Left lung (tissue), 10 donors: ENCODE data around the gene STARD8. TPM values are rescaled to one million over a fixed set of nuclear protein-coding genes. Genes with fewer than 3 reads are reported as not detected.
A peak's percentile ranks its signal among the peaks of the same experiment; 100 is the strongest.

Experiments
- ATAC-seq: fragments of 200-7000 bp; cut with Tn5 transposase; one replicate; pipeline ENCODE4 v1.9.1; 2020; ENCODE audit warnings: moderate library complexity
- DNase-seq, 4 donors: peaks; one replicate each; pipeline ENCODE4 v3.0.0-alpha.2; 2013 to 2020
- H3K27ac ChIP-seq, 2 donors: fragments of 200-600 bp; sonication (generic) in 1 of 2; one replicate each; pipeline versions ENCODE4 v1.5.0 to v1.8.0; 2020 to 2021
- H3K27me3 ChIP-seq, 2 donors: fragments of 200-600 bp; sonication (generic) in 1 of 2; one replicate each; pipeline versions ENCODE4 v1.5.0 to v1.8.0; 2020 to 2021
- H3K36me3 ChIP-seq, 2 donors: fragments of 200-600 bp; sonication (generic) in 1 of 2; one replicate each; pipeline versions ENCODE4 v1.5.0 to v1.8.0; 2020 to 2021
- H3K4me1 ChIP-seq, 2 donors: fragments of 200-600 bp; one replicate each; pipeline ENCODE4 v1.8.0; 2021
- H3K4me3 ChIP-seq, 2 donors: fragments of 200-600 bp; sonication (generic) in 1 of 2; one replicate each; pipeline versions ENCODE4 v1.5.0 to v1.8.0; 2020 to 2021; ENCODE audit warnings: mild to moderate bottlenecking in 1 of 2
- H3K9me3 ChIP-seq, 2 donors: fragments of 200-600 bp; sonication (generic) in 1 of 2; one replicate each; pipeline versions ENCODE4 v1.5.0 to v1.8.0; 2020 to 2021
- CTCF ChIP-seq, 2 donors: fragments of 200-600 bp; sonication (generic) in 1 of 2; IDR thresholded peaks; one replicate each; pipeline versions ENCODE4 v1.5.0 to v1.8.0; 2021; ENCODE audit warnings: antibody characterized with exemption in 2 of 2
- intact Hi-C, 2 donors: fragments of 100-400 bp; cut with DNase I; formaldehyde crosslinking; loops; one replicate each; pipeline versions ENCODE4 v1.11.2 to v1.14.2; 2022
- polyA plus RNA-seq, 6 donors: library from polyadenylated mRNA; unstranded; fragments of 120-200 nt; gene quantifications; one replicate each; pipeline ENCODE4 v1.2.1, GENCODE V29; 2013; ENCODE audit not compliant: insufficient read length in 6 of 6
- total RNA-seq, 2 donors: library from RNA; stranded (reverse); fragmentation: NEBNext Ultra II Directional; extraction: Animal tissue kit (Norgen Biotek cat#: 25700); gene quantifications; one replicate each; pipeline ENCODE4 v1.2.1, GENCODE V29; 2021
- donor health status: DM: no; HTN: yes; CAD: no.
- donor health status: DM: no; HTN: no; CAD: no.

Gene STARD8
- total and polyA plus RNA-seq, 8 donors: 11.9 to 19.8 (median 15.0) TPM

- TF ChIP-seq CTCF (IDR thresholded peaks at IDR 0.05): no peak
- Histone ChIP-seq H3K36me3 (no peaks in the 10 kb centered on the region), H3K4me1 (peaks cover 0 to 17% of the 10 kb centered on the region in 2 donors), H3K27ac (no peak overlapping the region), H3K9me3 (no peaks in the 10 kb centered on the region), H3K27me3 (no peaks in the 10 kb centered on the region), H3K4me3 (no peak overlapping the region)
- intact Hi-C loops: no loop called here
- no peak for DNase-seq
- no peak for ATAC-seq
Observed at GRCh38 chrX:68690936-68691501, 43.6 kb downstream of the STARD8 start.

GRCh38 chrX:68691921-68692320 lies 44.5 kb downstream of the STARD8 start:
- no peaks in the 10 kb centered on the region for H3K9me3 ChIP-seq
- H3K27me3 ChIP-seq: no peaks in the 10 kb centered on the region
- peak overlapping the region in 1 of 2 donors; percentile 18 for H3K27ac ChIP-seq
- TF ChIP-seq CTCF (IDR thresholded peaks at IDR 0.05): no peak
- peaks cover 0 to 25% of the 10 kb centered on the region in 2 donors for H3K4me1 ChIP-seq
- ATAC-seq (no peak), DNase-seq (no peak)
- H3K36me3 ChIP-seq: no peaks in the 10 kb centered on the region
- intact Hi-C loops: no loop called here
- H3K4me3 ChIP-seq: no peak overlapping the region

- H3K4me1 ChIP-seq: peaks cover 0 to 26% of the 10 kb centered on the region in 2 donors
- H3K36me3 ChIP-seq: no peaks in the 10 kb centered on the region
- ATAC-seq: no peak
- intact Hi-C loops: no loop called here
- H3K9me3 ChIP-seq: no peaks in the 10 kb centered on the region
- TF ChIP-seq CTCF (IDR thresholded peaks at IDR 0.05): no peak
- DNase-seq: no peak
- H3K27me3 ChIP-seq: no peaks in the 10 kb centered on the region
- H3K27ac ChIP-seq: peak overlapping the region in 1 of 2 donors; percentile 83
- H3K4me3 ChIP-seq: no peak overlapping the region
Observed at GRCh38 chrX:68692651-68693050, 45.2 kb downstream of the STARD8 start.

- H3K27me3 ChIP-seq: no peaks in the 10 kb centered on the region
- TF ChIP-seq CTCF (IDR thresholded peaks at IDR 0.05): no peak
- intact Hi-C loops: no loop called here
- peaks cover 0 to 31% of the 10 kb centered on the region in 2 donors for H3K4me1 ChIP-seq
- no peaks in the 10 kb centered on the region for H3K9me3 ChIP-seq
- DNase-seq (peak; percentile 63 to 88 (median 85)), ATAC-seq (peak; percentile 89)
- no peaks in the 10 kb centered on the region for H3K36me3 ChIP-seq
- H3K4me3 ChIP-seq: peak overlapping the region; percentile 35 to 61
- H3K27ac ChIP-seq: peak overlapping the region; percentile 62 to 83
Observed at GRCh38 chrX:68693481-68694434, 46.3 kb downstream of the STARD8 start.
